Sigmoid colon (tissue), 7 donors: Measurements from ENCODE around the gene ZNF775. TPM values are rescaled to one million over a fixed set of nuclear protein-coding genes. Genes with fewer than 3 reads are reported as not detected.

Experiments used
- DNase-seq: peaks from one replicate; pipeline ENCODE4 v3.0.0-alpha.2; 2019
- H3K27ac ChIP-seq, 4 donors: fragments of 200-600 bp; sonication (generic); one replicate each; pipeline ENCODE4 v1.5.1; 2016 to 2019; ENCODE audit warnings: mild to moderate bottlenecking in 1 of 4
- H3K27me3 ChIP-seq, 3 donors: fragments of 200-600 bp; sonication (generic); one replicate each; pipeline ENCODE4 v1.5.1; 2019; ENCODE audit warnings: mild to moderate bottlenecking in 1 of 3
- H3K36me3 ChIP-seq, 4 donors: fragments of 200-600 bp; sonication (generic); one replicate each; pipeline ENCODE4 v1.5.1; 2016 to 2019
- H3K4me1 ChIP-seq, 4 donors: fragments of 200-600 bp; sonication (generic); one replicate each; pipeline ENCODE4 v1.5.1; 2017 to 2019
- H3K4me3 ChIP-seq, 4 donors: fragments of 200-600 bp; sonication (generic); one replicate each; pipeline ENCODE4 v1.5.1; 2017 to 2019; ENCODE audit warnings: mild to moderate bottlenecking in 2 of 4, moderate library complexity in 1 of 4
- H3K9me3 ChIP-seq, 4 donors: fragments of 200-600 bp in 3 of 4; sonication (generic) in 3 of 4; one replicate each; pipeline versions ENCODE4 v1.5.1 to v1.6.1; 2013 to 2019
- EP300 ChIP-seq, 4 donors: sonication (generic); formaldehyde crosslinking; IDR thresholded peaks; one replicate each; pipeline ENCODE4 v1.6.1; 2017; ENCODE audit warnings: antibody characterized with exemption in 4 of 4
- POLR2A ChIP-seq, 2 donors: fragments of 450-650 bp; IDR thresholded peaks; one replicate each; pipeline ENCODE4 v1.6.1; 2016; ENCODE audit warnings: antibody characterized with exemption in 2 of 2, mild to moderate bottlenecking in 2 of 2, moderate library complexity in 2 of 2
- POLR2AphosphoS5 ChIP-seq, 4 donors: sonication (generic); formaldehyde crosslinking; IDR thresholded peaks; one replicate each; pipeline ENCODE4 v1.6.1; 2017; ENCODE audit warnings: antibody characterized with exemption in 4 of 4
- WGBS, 2 donors: extraction: QIAGEN DNeasy Blood & Tissue Kit; methylation state at CpG; one replicate each; pipeline ENCODE4 v1.1.7; 2013; 5-methylcytosine and 5-hydroxymethylcytosine counted together
- intact Hi-C: fragments of 100-400 bp; cut with DNase I; formaldehyde crosslinking; loops from one replicate; pipeline ENCODE4 v1.15.1; 2023
- polyA plus RNA-seq, 3 donors: library from polyadenylated mRNA; stranded (reverse); fragments of 200-250 nt; gene quantifications; one replicate each; pipeline ENCODE4 v1.2.3, GENCODE V29; 2013
- total RNA-seq, 4 donors: library from RNA; depleted of rRNA; stranded (reverse); fragments of >200 nt; gene quantifications; one replicate each; pipeline ENCODE4 v1.1.0, GENCODE V29; 2016
- TF ChIP-seq, protein P1 (sequence below), 4 experiments: fragments of 450-650 bp in 3 of 4; fragments of 200-600 bp in 1 of 4; IDR thresholded peaks; one replicate each; pipeline ENCODE4 v1.5.1; 2016 to 2019; ENCODE audit warnings: antibody characterized with exemption in 4 of 4, mild to moderate bottlenecking in 3 of 4, moderate library complexity in 2 of 4
- donor health status: healthy with polysubstance abuse.
- donor health status: Bipolar disorder and iron deficiency.
- donor health status: healthy.

ZNF775 gene
- total and polyA plus RNA-seq, 7 donors: 3.0 to 10.7 (median 6.1) TPM

DNA sequence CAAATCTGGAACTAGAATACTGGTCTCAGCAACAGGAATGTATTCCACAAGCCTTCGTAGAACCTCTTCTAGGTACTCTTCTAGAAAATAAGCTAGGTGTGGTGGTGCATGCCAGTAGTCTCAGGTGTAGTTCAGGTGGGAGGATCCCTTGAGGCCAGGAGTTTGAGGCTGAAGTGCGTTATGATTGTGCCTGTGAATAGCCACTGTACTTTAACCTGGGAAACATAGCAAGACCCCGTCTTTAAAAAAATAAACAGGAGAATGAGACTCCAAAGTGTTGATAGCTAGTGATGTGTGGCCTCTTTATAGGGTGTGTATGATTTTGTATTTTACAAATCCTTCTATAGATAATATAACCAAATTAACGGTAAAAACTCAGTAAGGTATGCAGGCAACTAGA, 1.5 kb upstream of the ZNF775 start:
- H3K27ac ChIP-seq: peak overlapping the region; percentile 91 to 95 (median 94)

DNA sequence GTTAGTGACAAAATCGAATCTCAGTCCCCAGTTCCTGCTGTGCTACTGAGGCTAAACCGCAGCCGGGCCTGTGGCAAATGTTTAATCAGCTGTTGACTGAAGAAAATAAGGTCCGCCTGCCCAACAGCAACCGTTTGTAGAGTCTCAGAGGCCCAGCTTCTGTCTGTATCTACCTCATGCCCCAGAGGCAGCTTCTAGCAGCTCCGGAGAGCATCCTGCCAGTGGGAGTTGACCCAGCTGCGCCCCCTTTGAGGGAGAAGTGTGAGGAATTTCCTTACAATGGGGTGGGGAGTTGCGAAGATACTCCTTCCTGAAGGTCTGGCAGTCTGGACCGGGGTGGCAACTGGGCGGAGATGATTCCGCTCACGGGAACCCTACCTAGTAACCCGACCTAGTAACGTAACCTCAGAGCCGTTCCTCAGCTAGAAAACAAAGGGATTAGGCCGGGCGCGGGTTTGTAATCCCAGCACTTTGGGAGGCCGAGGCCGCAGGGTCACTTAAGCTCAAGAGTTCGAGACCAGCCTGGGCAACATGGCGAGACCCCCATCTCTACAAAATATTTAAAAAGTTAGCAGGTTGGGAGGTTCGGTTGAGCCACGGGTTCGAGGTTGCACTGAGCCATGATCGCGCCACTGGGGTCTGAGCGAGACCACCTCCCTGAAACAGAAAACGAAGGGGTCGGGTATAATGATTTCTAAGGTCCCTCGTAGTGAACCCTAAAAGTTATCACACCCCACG, 846 bp upstream of the ZNF775 start:
- DNase-seq: peak; percentile 76
- intact Hi-C loops: loop anchor here (1.0 to 10.0 kb wide), 3 partner anchors 8 to 587 kb away; partner anchors contain the start of gene RARRES2
- peaks cover 0 to 51% (median 35%) of the 10 kb centered on the region in 4 donors for H3K4me1 ChIP-seq

More for the DNA sequence above, 1.5 kb upstream of the ZNF775 start:
- 16 to 51% methylated on average over 4 of the region's 4 CpGs for WGBS, 2 donors
- Histone ChIP-seq H3K4me1 (peaks cover 0 to 52% (median 38%) of the 10 kb centered on the region in 4 donors), H3K27me3 (no peaks in the 10 kb centered on the region), H3K36me3 (peaks cover 0 to 18% (median 8%) of the 10 kb centered on the region in 4 donors), H3K4me3 (no peak overlapping the region), H3K9me3 (no peaks in the 10 kb centered on the region)
- TF ChIP-seq POLR2A (IDR thresholded peaks at IDR 0.05) (no peak), POLR2AphosphoS5 (IDR thresholded peaks at IDR 0.05) (no peak), EP300 (IDR thresholded peaks at IDR 0.05) (no peak)
- TF ChIP-seq, protein P1, sequence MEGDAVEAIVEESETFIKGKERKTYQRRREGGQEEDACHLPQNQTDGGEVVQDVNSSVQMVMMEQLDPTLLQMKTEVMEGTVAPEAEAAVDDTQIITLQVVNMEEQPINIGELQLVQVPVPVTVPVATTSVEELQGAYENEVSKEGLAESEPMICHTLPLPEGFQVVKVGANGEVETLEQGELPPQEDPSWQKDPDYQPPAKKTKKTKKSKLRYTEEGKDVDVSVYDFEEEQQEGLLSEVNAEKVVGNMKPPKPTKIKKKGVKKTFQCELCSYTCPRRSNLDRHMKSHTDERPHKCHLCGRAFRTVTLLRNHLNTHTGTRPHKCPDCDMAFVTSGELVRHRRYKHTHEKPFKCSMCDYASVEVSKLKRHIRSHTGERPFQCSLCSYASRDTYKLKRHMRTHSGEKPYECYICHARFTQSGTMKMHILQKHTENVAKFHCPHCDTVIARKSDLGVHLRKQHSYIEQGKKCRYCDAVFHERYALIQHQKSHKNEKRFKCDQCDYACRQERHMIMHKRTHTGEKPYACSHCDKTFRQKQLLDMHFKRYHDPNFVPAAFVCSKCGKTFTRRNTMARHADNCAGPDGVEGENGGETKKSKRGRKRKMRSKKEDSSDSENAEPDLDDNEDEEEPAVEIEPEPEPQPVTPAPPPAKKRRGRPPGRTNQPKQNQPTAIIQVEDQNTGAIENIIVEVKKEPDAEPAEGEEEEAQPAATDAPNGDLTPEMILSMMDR (IDR thresholded peaks at IDR 0.05): no peak
- no peak for DNase-seq
- intact Hi-C loops: loop anchor here (1.0 to 10.0 kb wide), 3 partner anchors 7 to 587 kb away; partner anchors contain the start of gene RARRES2

DNA sequence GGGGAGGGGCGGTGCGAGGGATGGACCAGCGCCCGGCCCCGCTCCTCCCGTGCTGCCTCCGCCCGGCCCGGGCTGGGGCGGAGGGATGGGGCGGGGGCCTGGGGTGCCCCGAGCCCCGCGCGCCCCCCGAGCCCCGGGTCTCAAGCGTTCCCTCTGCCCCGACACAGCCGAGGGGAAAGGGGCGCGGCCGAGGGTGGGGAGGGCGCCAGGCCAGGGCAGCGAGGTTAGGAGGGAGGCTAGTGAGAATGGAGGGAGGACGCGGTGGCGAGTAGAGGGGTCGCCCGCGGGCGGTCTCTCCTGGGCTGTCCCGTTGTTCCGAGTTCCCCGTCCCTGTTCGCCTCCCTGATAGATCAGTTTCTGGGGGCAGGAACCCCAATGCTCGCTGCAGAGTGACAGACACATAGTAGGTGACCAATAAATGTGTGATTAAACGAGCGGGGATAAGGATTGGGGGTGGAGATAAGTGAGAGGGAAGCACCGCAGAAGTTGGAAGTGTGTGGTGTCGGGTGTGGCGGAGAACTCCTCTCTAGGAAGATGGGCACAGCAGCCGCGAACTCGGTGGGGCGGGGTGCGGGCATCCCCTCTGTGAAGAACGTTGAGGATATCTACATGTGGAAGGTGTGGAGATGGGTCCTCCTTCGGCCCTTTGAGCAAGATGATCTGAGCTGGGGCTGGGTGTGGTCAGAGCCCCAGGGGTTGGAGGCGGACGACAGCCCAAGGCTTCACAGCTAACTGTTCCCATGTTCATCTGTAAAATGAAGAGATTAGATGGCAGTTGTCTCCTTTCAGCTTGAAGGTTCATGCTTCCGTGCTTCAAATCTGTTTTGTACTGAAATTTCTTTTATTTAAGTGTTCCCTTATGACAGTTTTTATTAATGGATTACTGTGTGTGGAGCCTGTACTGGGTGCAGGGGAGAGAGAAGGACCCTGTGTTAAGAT, 580 bp downstream of the ZNF775 start:
- H3K27ac ChIP-seq: peak overlapping the region; percentile 91 to 95 (median 94)
- no peaks in the 10 kb centered on the region for H3K36me3 ChIP-seq
- DNase-seq: peak; percentile 77
- peaks cover 0 to 59% (median 36%) of the 10 kb centered on the region in 4 donors for H3K4me1 ChIP-seq
- H3K27me3 ChIP-seq: no peaks in the 10 kb centered on the region
- intact Hi-C loops: loop anchor here (2.0 to 10.0 kb wide), 2 partner anchors 39 to 585 kb away; partner anchors contain the start of gene RARRES2
- H3K9me3 ChIP-seq: no peaks in the 10 kb centered on the region
- TF ChIP-seq POLR2AphosphoS5 (IDR thresholded peaks at IDR 0.05): peak in 1 of 4 donors; percentile 7
- no peak for TF ChIP-seq EP300 (IDR thresholded peaks at IDR 0.05)
- WGBS, 2 donors: 1 to 2% methylated on average over 52 of the region's 52 CpGs
- peak overlapping the region; percentile 84 to 98 (median 92) for H3K4me3 ChIP-seq

More for the DNA sequence above, 846 bp upstream of the ZNF775 start:
- Histone ChIP-seq H3K36me3 (peaks cover 0 to 12% (median 3%) of the 10 kb centered on the region in 4 donors), H3K27me3 (no peaks in the 10 kb centered on the region), H3K4me3 (peak overlapping the region; percentile 84 to 98 (median 92)), H3K9me3 (no peaks in the 10 kb centered on the region), H3K27ac (peak overlapping the region; percentile 91 to 95 (median 94))
- TF ChIP-seq POLR2A (IDR thresholded peaks at IDR 0.05): no peak
- TF ChIP-seq POLR2AphosphoS5 (IDR thresholded peaks at IDR 0.05): peak in 1 of 4 donors; percentile 21
- WGBS, 2 donors: 1 to 2% methylated on average over 32 of the region's 32 CpGs

DNA sequence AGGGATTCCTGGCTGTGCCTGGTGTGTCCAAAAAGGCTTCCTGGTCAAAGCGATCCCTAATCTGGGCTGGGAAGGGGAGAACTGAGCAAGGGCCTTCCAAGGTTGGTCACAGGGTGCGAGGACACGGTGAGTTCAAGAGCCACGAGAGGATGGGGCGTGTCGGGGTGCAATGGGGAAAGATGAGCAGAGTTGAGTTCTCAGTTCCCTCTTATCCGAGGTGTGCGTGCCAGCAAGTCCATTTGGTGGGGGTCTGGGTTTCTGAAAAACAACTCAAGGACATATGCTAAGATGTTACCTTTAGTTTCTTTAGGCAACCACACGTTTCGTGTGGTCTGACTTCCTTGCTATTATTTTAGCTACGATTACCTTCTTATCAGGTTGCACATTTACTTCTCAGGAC, 1.3 kb downstream of the ZNF775 start:
- peak overlapping the region in 3 of 4 donors; percentile 88 to 98 (median 96) for H3K4me3 ChIP-seq

DNA sequence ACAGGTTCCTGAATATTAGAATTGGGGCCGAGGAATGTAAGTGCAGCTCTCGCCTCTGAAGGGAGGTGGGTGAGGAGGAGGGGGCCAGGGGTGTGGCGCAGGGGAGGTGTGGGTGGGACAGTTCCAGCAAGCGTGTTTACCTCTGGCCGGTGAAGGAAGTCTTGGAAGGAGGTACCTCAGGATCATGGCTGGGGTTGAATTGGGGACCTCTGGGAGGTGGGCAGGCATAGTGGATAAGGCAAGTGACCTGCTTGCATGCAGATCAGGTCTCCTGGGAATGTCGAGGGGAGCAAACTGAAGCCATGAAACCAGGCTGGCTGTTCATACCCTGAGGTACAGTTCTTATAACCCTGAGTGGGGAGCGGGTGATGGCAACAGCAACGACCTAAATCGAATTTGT, 2.0 kb downstream of the ZNF775 start:
- Histone ChIP-seq H3K27ac (peak overlapping the region in 3 of 4 donors; percentile 1 to 93 (median 27)), H3K36me3 (no peaks in the 10 kb centered on the region), H3K27me3 (no peaks in the 10 kb centered on the region), H3K9me3 (no peaks in the 10 kb centered on the region), H3K4me3 (no peak overlapping the region), H3K4me1 (peaks cover 0 to 61% (median 36%) of the 10 kb centered on the region in 4 donors)
- 33 to 73% methylated on average over 9 of the region's 9 CpGs for WGBS, 2 donors
- TF ChIP-seq POLR2AphosphoS5 (IDR thresholded peaks at IDR 0.05): no peak
- TF ChIP-seq, protein P1 (IDR thresholded peaks at IDR 0.05): no peak
- no peak for TF ChIP-seq POLR2A (IDR thresholded peaks at IDR 0.05)
- TF ChIP-seq EP300 (IDR thresholded peaks at IDR 0.05): no peak
- DNase-seq: peak; percentile 60
- intact Hi-C loops: no loop called here

More for the DNA sequence above, 1.3 kb downstream of the ZNF775 start:
- DNase-seq: peak; percentile 48
- TF ChIP-seq, protein P1 (IDR thresholded peaks at IDR 0.05): no peak
- TF ChIP-seq EP300 (IDR thresholded peaks at IDR 0.05) (no peak), POLR2AphosphoS5 (IDR thresholded peaks at IDR 0.05) (no peak), POLR2A (IDR thresholded peaks at IDR 0.05) (no peak)
- Histone ChIP-seq H3K27me3 (no peaks in the 10 kb centered on the region), H3K27ac (peak overlapping the region in 3 of 4 donors; percentile 91 to 95 (median 93)), H3K36me3 (no peaks in the 10 kb centered on the region), H3K4me1 (peaks cover 0 to 63% (median 36%) of the 10 kb centered on the region in 4 donors), H3K9me3 (no peaks in the 10 kb centered on the region)
- intact Hi-C loops: no loop called here
- WGBS, 2 donors: 33 to 62% methylated on average over 11 of the region's 11 CpGs
